ENCODE results near the gene GEMIN5. TPM values are rescaled to one million over a fixed set of nuclear protein-coding genes. Genes with fewer than 3 reads are reported as not detected.

GEMIN5 gene
- total RNA-seq, 1 experiment from 2014 or later = 27.3 TPM

DNA sequence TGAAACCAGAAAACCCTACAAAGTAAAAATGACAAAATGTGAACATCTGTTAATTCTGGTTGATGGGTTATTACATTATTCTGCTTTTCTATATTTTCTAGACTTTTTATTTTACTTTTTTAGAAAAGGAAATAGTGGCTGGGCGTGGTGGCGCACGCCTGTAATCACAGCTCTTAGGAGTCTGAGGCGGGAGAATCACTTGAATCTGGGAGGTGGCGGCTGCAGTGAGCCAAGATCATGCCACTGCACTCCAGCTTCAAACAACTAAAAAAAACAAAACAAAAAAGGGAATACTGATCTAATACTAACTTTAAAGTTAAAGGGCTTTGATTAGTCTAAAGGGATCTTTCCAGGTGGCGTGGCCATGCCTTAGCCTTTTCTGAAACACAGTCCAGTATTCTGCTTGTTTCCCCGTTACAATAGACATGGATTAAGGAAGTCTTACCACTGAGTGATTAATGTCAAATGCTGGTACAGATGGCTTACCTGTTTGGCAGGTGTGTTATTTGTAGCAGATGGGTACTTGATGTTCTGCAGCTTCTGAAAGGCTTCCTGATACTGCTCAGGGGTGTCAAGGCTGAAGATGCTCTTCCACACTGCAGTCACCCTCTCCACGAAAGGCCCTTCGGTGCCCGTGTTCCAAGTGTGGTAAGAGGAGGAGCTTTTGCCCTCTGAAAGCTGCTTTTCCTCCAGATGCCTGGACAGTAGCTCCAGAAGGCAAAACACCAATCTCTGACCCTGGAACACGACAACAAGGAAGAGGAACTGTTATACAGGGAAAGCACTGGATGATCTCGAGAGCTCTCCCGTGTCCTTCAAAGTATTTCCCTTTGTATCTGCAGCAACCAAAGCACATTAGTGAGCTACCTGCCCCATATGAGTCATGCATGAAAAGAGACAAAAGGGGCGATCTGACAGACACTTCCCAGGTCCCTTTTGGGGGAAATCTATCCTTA lies 42.1 kb downstream of the GEMIN5 start:
- DNase-seq (ENCODE audit: low read depth) = no peak

DNA sequence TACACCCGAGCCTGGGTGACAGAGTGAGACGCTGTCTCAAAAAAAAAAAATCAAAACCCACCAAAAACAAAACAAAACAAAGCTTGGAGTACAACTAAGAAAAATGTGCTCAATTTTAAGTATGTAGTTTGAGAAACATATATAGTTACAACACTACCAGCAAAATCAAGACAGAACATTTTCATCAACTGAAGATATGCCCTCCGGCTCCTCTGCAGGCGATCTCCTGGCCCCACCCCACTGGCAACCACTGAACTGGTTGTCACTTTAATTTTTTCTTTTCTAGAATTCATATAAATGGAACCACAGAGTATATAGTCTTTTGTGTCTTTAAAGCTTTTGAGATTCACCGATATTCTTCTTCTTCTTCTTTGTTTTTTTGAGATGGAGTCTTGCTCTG lies 44.6 kb downstream of the GEMIN5 start:
- no peak for DNase-seq (ENCODE audit: low read depth)

DNA sequence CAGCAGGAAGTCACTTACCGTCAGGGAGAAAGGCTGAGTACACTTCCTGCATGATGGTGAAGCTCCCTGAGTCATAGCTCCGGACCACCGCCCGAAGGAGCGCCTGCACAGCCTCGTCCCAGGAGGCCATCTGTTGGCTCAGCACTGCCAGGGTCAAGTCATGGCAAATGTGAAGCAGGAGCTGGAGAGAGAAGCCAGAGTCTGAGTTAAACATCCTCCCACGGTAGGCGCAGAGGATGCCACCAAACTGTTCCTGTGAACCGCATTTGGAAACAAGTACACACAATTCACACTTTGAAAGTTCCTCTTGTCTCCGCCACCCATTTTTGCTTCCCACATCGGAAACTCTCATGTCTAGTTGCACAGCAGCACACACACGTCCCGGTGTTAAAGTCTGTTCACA lies 45.6 kb downstream of the GEMIN5 start:
- DNase-seq (ENCODE audit: low read depth) = no peak

DNA sequence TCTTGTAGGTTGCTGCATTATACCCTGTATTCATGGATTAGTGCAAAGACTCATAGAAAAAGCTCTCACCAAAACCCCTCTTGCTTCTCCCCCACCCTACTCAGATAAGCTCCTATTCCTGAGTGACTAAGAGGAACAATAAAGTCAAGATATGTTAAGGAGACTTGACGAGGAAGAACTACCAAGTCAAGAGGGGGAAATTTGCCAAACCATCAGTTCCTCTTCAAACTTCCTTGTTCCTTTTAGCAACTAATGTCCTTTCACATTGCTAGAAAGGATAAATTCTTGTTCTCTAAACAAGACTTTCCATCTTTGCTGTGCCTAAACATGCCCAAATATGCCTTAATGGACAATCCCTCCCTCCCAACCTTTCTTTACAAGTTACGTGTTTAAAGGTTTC lies 52.6 kb downstream of the GEMIN5 start:
- no peak for DNase-seq (ENCODE audit: low read depth)

DNA sequence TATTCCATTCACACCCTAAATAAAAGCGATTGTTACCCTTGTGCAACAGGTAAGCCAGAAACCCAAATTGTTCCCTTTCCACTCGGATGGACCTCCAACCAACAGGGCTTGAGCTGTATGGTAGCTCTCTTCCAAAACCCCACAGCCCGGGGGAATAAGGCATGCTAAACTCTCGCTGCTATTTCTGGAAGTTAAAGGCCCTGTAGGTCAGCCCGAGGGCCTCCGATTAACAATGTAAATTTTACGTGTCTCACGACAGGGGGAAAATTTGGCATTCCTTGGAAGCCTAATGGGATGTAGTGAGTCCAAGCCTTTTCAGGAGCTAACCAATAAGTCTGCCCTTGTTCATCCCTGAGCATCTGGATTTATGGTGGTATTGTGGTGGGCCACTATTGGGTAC lies 53.6 kb downstream of the GEMIN5 start:
- no peak for DNase-seq (ENCODE audit: low read depth)

DNA sequence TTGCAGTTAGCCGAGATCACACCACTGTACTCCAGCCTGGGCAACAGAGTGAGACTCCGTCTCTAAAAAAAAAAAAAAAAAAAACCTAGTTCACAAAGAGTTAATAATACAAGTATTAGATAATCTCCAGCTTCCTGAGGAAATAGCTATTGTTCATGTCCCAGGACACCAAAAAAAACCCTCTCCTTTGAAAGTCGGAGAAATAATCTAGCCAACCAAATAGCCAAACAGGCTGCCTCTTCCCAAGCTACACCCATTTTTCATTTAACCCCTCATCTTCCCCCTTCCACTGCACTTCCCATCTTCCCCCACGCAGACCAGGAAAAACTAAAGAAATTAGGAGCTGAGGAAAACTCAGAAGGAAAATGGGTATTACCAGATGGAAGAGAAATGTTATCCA lies 56.0 kb downstream of the GEMIN5 start:
- DNase-seq (ENCODE audit: low read depth) = no peak

DNA sequence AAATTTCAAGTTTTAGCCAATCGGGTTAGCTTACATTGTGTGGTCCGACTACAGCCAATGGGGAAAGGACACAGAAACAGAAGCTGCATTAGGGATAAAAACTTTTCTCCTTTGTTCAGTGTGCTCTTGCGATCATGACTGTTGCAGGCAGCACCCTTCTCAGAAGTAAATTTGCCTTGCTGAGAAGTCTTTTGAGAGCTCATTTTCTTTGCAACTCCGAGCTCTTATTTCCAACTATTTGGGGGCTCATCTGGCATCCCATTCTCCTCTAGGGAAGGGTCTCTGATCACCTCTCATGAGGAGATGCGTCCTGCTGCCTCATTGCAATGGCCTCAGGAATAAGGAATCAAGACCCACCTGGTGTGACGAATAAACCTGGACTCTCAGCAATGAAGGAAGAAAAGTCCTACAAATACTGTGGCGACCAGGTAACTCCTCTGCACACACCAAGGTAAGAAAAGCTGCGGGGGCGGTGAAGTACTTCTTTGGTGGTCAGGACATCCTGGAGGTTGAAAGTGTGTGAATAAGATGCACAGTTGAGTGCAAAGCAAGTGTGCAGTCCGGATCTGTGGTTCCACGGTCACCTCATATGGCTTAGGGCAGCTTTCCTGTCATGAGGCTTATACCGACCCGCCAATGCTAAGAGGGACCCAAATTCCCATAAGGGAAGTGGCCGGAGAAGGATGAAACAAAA lies 59.2 kb downstream of the GEMIN5 start:
- no peak for DNase-seq (ENCODE audit: low read depth)

DNA sequence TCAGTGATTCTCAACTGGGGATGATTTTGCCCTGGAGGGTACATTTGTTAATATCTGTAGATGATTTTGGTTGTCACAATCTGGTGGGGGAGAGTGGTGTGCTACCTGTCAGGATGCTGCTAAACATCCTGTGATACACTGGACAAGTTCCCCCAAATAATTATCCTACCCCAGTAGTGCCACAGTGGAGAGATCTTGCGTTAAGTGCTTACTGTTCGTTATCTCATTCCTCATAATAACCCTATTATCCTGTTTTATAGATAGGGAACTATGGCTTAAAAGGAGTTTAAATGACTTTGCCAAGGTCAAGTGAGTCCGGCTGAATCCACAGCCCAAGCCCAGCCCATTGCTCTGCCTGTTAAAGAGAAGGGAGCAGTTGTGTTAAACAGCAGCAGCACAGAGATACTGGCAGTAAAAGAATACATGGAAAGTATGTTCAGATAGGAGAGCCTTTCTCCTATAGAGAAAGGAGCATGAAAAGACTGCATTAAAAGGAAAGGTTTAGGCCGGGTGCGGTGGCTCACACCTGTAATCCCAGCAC lies 64.2 kb downstream of the GEMIN5 start:
- DNase-seq (ENCODE audit: low read depth) = no peak

DNA sequence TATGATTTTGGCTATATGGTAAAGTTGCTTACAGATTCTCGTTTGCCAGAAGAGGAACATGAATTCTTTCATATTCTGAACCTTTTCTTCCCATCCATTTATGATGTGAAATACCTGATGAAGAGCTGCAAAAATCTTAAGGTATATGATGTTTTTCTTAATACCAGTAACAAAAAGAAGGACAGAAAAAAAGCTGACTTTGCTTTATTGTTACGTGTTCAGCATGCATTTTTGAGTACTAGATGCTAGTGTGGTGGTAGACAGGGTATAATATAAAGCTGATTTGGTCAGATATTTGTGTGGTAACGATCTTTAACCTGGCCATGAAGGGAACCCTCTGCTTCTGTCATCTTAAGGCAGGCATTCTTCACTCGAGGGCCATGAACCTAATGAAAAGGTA lies 66.3 kb downstream of the GEMIN5 start:
- no peak for DNase-seq (ENCODE audit: low read depth)

DNA sequence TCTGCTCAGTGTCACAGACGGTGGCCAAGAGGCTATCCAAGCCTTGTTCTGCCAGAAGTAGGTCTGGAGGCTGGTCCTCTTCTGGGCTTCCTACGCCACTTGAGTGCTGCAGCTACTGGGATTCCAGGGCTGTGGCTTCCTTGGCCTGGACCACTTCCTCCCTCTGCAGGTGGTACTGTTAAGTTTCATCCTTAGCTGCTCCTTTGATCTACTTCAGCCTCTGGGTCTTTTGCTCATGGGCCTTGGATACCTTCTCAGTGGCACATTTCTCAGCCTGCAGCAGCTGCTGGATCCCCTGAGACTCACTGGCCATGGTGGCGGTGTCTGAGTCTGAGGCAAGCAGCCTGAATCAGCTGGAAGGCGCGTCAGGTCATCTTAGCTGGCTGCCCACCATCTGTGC lies 69.3 kb downstream of the GEMIN5 start:
- DNase-seq (ENCODE audit: low read depth) = peak; percentile 76

DNA sequence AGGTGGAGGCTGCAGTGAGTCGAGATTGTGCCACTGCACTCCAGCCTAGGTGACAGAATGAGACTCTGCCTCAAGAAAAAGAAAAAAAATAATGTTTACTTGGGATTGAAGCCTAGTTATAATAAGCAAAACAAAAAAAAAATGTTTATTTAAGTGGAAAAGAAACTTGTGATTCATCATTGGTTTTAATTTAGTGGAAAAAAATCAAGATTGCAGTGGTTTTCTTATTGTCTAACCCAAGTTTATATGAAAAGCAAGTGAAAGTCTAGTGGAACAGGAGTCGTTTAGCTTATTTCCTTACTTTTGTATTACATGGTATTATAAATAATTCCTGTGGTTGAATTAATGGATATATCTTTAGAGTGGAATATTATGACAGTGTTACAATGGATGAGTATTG lies 71.2 kb downstream of the GEMIN5 start:
- DNase-seq (ENCODE audit: low read depth) = no peak

DNA sequence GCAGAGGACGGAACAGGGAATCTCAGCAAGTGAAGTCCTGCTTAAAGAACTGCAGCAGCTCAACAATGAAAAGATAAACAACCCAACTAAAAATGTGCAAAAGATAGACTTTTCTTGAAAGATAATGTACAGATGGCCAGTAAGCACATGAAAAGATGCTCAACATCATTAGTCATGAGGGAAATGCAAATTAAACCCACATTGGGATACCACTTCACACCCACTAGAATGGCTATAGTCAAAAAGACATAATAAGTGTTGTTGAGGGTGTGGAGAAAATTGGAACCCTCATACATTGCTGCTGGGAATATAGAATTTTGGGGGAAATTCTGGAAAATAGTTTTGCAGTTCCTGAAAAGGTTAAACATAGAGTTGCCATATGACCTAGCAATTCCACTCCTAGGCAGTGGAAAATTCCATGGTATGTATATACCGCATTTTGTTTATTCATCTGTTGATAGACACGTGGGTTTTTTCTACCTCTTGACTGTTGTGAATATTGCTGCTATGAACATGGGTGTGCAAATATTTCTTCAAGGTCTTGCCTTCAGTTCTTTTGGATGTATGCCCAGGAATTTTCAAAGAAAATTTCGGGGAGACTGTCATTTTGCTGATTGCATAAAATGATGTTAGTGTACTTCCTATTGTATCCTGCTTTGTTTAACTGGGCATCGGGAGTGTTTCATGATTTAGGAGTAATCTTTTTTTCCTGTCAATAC lies 72.4 kb downstream of the GEMIN5 start:
- DNase-seq (ENCODE audit: low read depth) = no peak

DNA sequence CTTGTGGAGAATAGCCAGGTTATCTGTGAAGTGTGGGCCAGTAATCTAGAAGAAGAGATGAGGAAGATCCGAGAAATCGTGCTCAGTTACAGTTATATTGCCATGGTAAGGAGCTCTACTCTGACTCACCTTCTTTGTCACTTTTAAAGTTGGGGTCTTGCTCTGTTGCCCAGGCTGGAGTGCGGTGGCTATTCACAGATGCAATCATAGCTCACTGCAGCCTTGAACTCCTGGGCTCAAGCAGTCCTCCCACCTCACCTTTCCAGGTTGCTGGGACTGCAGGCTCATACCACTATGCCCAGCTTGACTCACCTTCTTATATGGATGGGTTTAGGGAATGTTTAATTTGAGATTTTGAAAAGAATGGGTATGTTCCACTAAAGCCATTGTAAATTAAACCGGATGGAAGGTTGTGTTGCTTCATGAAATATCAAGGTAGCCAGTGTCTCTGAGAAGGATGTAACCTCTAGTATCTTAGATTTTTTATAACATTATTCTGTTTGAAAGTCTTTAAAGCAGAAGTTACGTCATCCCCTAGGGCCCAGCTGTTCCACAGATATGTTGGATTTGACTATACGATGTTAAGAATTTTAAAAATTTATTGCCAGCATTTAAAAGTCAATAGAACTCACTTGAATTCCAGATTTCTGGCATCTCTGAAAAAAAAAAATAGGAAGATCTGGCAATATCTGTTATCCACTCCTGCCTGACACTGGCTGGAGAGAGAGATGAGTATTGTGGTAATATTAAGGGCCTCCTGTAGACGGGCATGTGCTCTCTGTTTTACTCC lies 74.5 kb downstream of the GEMIN5 start:
- DNase-seq (ENCODE audit: low read depth) = no peak

DNA sequence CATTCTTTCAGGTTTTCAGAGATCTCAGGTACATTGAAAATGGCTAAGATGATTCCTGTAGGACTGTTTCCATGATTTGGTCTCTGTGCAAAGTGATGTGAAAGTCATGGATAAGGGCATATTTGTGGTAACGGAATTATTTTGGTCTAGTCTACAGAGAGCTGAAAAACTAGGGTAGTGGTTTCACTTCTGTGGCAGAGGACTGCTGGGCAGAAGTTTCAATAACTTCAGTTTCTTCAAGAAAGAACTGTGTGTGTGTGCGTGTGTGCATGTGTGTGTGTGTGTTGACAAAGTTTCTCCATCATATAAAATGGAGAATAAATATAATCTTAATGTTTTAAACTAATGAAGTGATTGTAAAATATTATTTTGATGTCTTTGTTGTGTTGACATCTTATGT lies 75.2 kb downstream of the GEMIN5 start:
- no peak for DNase-seq (ENCODE audit: low read depth)

DNA sequence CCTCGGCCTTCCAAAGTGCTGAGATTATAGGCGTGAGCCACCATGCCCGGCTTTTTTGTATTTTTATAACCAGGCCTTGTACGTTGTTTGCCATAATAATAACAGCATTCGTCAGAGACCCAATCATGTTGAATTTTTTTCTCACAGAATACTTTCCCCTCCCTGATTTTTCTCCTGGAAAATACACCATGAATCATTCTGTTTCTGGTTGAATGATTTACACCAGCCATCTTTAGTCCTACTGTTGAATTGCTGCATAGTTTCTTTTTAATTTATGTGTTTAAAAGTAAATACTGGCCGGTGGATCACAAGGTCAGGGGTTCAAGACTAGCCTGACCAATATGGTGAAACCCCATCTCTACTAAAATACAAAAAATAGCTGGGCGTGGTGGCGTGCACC lies 76.1 kb downstream of the GEMIN5 start:
- DNase-seq (ENCODE audit: low read depth) = no peak

DNA sequence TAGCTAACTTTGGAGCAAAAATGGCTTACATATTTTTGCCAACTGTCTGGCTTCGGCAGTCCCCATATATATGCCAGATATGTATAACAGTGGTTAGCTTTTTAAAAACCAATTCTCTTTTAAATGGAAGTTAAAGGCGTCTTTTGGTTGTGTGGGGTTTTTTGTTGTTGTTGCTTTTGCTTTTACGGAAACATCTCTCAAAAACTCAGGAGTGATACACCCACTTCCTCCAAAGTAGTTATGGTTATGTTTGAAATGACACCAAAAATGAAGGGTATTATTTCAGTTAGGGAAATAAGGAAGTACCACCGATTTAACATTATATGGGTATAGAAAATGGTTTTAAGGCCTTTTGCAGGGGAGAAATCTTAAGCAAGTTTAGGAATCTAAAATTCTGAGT lies 77.2 kb downstream of the GEMIN5 start:
- DNase-seq (ENCODE audit: low read depth) = no peak

DNA sequence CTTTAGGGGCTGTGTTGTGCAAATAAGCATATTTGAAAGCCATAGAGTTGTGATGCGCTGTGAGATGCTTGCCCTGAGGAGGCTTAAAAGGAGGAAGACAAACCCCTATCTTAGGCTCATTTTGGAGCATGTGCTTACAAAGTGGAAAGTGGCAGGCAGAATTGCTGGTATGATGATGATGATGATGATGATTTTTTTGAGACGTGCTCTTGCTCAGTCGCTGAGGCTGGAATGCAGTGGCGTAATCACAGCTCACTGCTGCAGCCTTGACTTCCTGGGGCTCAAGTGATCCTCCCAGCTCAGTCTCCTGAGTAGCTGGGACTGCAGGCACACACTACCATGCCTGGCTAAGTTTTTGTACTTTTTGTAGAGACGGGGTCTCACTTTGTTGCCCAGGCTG lies 77.9 kb downstream of the GEMIN5 start:
- peak; percentile 55 for DNase-seq (ENCODE audit: low read depth)

DNA sequence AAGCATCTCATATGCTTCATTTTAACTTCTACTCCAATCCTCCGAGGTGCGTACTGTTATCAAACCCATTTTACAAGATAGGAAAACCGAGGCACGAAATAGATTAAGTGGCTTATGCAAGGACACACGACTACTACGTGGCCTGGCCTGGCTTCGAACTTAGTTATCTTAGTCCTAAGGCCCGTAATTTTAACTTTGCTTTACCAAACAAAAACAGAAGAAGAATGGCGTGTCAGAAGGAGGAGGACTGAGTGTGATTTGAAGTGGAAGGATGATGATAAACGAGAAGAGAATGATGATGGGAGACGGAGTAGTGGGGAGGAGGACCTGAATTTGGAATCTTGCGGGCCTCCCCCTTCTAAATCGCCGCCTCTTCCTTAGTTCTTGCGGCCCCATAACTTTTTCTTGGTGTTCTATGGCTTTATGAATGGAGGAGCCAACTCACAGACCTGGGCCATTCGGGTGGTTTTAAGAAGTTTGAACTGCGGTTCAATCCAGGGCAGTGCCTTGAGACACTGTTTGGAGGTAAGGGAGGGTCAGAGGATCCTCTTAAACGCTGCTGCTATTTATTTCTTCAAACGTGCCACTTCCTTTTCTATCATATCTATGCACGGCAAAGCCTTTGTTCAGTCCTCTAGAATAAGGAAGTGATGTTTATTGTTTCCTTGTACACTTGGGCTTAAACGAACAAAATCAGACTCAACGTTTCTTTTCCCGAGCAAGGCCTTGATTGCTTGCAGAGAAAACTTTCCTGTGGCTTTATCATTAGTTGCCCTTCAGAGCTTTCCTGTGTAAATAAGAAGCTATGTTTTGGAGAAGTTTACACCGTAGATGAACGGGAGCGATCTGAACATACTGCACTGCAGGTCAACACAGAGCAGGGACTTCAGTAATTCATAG lies 78.8 kb downstream of the GEMIN5 start:
- DNase-seq (ENCODE audit: low read depth) = no peak

DNA sequence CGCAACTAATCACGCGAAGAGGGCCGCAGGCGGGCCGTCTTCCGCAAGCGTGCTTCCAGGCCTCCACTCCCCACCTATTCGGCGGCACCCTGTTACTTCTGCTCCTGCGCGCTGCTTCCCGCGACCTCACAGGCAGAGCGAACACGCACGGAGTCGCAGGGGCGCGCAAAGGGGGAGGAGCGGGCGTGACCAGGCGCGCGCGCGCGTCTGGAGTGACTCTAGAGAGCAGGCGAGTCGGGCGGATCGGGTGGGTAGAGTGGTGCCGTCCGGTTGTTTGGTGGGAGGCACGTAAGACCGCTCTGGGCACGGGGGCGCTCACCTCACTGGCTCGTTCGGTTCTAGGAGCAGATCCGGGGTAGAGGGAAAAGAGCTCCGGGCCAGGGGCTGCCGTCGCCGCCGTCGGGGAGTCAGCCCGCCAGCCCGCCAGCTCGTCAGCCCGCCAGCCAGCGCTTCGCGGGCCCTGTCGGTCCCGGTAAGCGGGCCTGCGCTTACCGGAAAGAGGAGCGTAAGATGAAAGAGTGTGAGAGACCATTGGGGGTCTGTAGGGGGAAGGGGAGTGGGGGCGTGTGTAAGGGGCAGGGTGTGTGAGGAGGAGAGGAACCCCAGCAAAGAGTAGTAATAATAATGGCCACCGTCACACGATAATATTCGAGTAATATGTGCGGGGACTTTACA lies 79.6 kb downstream of the GEMIN5 start, which contains the start of gene CNOT8:
TSS of gene CNOT8 (plus strand) at position 331 of the 675 bp plus-strand sequence. CDS start 4,652 bp downstream, outside the sequence.
- DNase-seq (ENCODE audit: low read depth) = peak; percentile 98

All from LHCN-M2 (cell line).